HK-2 (cell line): Measurements from ENCODE around the gene MCTP1.
"Not testable (repeated sequence)": the region's sequence is repeated elsewhere in the genome, so short reads cannot be mapped to it uniquely, and the experiment has no call there.

Experiments
- DNase-seq: peaks from one replicate; pipeline ENCODE4 v3.0.0-alpha.2; 2018; ENCODE audit not compliant: unreplicated experiment

Gene MCTP1

DNA sequence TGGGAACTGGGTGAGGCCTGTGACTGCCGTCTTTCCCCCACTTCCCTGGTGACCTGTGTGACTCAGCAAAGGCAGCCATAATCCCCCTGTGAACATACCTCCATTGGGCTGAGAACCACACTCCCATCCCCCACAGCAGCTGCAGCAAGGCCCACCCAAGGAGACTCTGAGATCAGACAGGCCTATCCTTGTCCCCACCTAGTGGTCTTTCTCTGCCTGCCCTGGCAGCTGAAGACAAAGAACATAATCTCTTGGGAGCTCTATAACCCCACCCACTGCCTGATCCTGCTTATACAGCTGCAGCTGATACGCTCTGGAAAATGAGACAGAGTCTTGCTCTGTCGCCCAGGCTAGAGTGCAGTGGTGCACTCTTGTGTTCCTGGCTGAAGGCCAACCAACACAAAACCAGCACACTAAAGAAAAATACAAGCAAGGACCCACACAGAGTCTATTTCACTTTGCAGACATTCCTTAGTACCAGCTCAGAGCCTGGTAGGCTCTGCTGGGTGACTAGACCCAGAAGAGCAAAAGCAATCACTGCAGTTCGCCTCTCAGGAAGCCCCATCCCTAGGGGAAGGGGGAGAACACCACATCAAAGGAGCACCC, 106.7 kb downstream of the MCTP1 start:
- DNase-seq: peak; percentile 55

DNA sequence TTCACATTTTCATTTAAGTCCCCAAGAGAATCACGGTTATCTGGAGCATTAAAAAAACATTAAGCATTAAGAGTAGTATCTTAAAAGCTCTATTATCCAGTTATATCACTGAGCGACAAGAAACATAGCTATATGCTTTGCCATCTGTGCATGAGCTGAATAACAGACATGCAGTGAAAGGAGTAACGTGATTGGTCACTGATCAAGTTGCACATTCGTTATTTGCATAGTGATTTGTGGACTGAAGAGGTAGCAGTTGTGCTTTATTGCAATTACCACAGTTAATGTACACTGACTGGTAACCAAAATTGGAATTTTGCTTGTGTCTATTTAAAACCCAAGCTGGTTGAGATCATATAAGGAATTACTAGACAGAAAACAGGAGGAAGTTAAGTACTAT, 107.4 kb downstream of the MCTP1 start:
- DNase-seq: no peak

GRCh38 chr5:95175106-95175505, 109.8 kb downstream of the MCTP1 start:
- no peak for DNase-seq

GRCh38 chr5:95172659-95173058, 112.2 kb downstream of the MCTP1 start:
- DNase-seq: no peak

- no peak for DNase-seq
Observed at GRCh38 chr5:95164861-95165260, 120.0 kb downstream of the MCTP1 start.

GRCh38 chr5:95163079-95163478, 121.8 kb downstream of the MCTP1 start:
- no peak for DNase-seq

DNA sequence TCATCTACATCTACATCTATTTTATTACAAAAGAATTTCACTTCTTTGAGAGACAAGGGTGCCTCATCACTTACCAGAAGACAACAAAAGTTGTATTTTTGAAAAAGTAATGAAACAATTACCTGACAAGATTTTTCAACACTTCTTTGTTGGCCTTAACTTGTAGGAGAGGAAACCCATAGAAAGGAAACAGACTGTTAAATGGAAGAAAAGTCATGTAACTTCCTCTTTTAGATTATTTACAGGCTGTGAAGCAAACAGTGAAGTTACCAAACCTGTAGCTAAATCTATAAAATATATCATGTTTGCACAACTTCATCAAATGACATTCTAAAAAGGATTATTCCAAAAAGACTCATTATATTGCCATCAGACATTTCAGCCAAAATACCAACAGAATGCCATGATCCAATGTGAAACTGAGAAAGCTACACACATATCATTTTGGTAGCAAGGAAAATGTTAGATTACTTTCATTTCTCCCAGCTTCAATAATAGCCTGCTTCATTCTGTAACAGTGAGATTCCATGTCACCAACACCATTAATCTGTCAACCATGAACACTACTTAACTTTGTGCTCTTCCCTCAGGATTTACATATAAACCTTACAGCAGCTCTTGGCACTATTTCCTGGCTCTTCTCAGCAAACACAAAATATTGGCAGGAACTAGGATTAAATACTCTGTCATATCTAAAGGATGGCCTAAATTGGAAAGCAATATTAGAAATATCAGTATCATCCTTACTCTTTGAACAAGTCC, 122.5 kb downstream of the MCTP1 start:
- DNase-seq: no peak

- no peak for DNase-seq
Observed at GRCh38 chr5:95159603-95160002, 125.3 kb downstream of the MCTP1 start.

DNA sequence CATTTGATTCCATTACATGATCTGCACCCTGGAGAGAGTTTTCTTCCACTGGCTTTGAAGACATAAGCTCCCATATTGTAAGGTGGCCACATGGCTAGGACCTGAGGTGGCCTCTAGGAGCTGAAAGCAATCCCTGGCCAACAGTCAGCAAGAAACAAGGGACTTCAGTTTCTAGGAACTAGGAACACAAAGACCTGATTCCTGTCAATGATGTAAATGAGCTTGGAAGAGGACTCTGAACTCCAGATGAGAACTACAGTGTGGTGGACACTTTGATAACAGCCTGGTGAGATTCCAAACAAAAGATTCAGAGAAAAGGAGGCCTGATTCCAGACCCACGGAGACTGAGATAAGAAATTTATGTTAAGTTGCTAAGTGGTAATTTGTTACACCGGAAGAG, 129.0 kb downstream of the MCTP1 start:
- no peak for DNase-seq

DNA sequence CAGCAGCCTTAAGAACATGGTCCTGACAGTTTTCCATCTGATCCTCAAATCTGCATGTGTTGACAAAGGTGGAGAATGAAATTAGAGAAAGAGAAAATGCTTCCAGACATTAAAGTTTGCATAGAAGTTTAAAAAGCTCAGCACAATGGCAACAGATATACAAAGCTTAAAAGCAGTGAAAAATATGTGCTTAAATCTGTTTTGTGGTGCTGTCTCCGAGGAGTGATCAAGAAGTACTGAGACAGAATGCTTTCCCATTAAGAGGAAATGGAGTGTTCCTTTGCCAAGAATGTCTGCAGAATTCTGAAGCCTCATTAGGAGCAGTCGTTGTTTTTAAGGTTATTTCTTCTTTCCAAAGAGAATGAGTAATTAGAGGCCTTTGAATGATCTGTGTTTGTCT, 131.4 kb downstream of the MCTP1 start:
- no peak for DNase-seq

GRCh38 chr5:95152535-95152934, 132.4 kb downstream of the MCTP1 start:
- no peak for DNase-seq

GRCh38 chr5:95152131-95152530, 132.8 kb downstream of the MCTP1 start:
- no peak for DNase-seq

GRCh38 chr5:95151694-95152093, 133.2 kb downstream of the MCTP1 start:
- no peak for DNase-seq

GRCh38 chr5:95149387-95149786, 135.5 kb downstream of the MCTP1 start:
- no peak for DNase-seq

- DNase-seq: no peak
Observed at GRCh38 chr5:95148453-95148852, 136.4 kb downstream of the MCTP1 start.

DNA sequence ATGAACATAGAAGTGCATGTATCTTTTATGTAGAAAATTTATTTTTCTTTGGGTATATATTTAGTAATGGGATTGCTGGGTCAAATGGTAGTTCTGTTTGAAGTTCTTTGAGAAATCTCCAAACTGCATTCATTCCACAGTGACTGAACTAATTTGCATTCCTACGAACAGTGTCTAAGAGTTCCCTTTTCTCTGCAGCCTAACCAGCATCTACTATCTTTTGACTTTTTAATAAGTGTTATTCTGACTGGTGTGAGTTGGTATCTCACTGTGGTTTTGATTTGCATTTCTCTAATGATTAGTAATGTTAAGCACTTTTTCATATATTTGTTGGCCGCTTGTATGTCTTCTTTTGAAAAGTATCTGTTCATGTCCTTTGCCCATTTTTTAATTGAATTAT, 141.0 kb downstream of the MCTP1 start:
- not testable (repeated sequence) for DNase-seq

GRCh38 chr5:95142145-95142544, 142.7 kb downstream of the MCTP1 start:
- DNase-seq: no peak

- DNase-seq: no peak
Observed at GRCh38 chr5:95141141-95141540, 143.8 kb downstream of the MCTP1 start.

DNA sequence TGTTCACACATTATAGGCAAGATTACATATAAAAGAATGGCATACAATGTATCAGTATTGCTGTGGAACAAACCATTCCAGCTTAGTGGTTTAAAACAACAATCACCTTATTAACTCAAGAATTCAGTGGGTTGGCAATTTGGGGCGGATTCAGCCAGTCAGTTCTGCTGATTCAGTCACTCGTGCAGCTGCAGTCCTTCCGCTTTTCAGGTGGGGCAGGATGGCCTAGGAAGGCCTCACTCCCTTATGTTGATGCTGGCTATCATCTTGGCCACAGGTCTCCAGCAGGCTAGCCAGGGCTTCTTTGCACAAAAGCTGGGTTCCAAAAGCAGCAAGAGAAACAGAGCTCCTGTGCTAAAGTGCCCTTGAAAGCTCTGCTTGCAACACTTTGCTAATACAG, 150.6 kb downstream of the MCTP1 start:
- DNase-seq: no peak

GRCh38 chr5:95132096-95132495, 152.8 kb downstream of the MCTP1 start:
- DNase-seq: no peak

DNA sequence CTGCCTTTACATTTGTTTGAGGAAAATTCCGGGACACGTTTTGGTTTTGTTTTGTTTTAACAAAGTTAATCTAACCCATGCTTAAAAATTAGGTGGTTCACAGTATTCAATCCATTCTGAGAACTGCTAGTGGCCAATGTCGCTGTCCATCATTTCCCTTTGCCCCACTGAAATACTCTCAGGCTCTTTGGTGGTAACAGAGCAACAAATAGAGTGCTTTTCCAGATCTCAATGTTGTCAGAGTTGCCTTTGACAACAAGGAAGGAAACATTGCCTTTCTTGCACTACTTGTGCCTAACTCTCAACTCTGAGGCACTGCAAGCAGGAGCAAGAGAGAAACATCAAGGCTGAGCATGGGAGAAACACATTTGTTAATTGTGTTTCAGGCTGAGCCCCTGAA, 154.0 kb downstream of the MCTP1 start:
- DNase-seq: no peak

- DNase-seq: no peak
Observed at GRCh38 chr5:95124731-95125130, 160.2 kb downstream of the MCTP1 start.

GRCh38 chr5:95124101-95124500, 160.8 kb downstream of the MCTP1 start:
- no peak for DNase-seq

GRCh38 chr5:95114902-95115301, 170.0 kb downstream of the MCTP1 start:
- DNase-seq: no peak
